Hematopoietic multipotent progenitor cell treated with erythropoietin and hydrocortisone succinate and interleukin-3 and kit ligand, for 8 days (in vitro differentiated cells): ENCODE results near the gene PSTPIP2.
"Not testable (repeated sequence)": the region's sequence is repeated elsewhere in the genome, so short reads cannot be mapped to it uniquely, and the experiment has no call there.

Experiments used
- DNase-seq: peaks from one replicate; pipeline ENCODE4 v3.0.0-alpha.2; 2015

PSTPIP2 gene, protein sequence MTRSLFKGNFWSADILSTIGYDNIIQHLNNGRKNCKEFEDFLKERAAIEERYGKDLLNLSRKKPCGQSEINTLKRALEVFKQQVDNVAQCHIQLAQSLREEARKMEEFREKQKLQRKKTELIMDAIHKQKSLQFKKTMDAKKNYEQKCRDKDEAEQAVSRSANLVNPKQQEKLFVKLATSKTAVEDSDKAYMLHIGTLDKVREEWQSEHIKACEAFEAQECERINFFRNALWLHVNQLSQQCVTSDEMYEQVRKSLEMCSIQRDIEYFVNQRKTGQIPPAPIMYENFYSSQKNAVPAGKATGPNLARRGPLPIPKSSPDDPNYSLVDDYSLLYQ

DNA sequence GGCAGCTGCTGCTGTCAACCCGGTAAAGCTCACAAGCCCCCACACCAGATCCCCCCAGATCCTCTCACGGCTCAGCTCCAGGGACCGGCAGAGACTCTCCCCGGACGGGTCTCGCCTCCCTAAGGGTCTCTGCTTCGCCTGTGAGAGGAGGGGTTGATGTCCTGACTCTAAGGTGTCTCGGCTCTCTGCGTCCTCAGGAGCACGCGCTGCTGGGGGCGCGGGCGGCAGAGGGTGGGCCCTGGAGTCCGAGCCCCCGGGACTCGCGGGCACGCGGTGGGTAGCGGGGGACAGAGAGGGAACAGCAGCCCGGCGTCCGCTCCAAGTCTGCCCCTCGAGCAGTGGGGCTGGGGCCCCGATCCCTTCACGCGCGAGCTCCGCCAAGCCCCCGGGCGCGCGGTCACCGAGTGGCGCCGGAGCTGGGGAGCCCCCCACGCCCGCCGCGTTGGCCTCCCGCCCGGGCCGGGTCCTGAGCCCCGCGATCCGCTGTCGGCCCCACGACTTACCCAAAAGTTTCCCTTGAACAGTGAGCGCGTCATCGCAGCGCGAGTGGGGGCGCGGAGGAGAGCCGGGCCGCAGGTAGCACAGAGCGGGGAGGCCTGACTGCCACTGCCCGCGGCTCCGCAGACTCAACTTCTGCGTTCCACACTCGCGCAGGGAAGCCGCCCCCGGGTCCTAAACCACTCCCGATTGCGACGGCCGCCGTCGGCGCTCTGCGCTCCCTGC is at the start of gene PSTPIP2:
Gene PSTPIP2, minus strand, starts transcription at position 608 of the 723 bp plus-strand sequence. Its CDS starts 72 bp downstream, at position 536.
- DNase-seq: peak; percentile 68

DNA sequence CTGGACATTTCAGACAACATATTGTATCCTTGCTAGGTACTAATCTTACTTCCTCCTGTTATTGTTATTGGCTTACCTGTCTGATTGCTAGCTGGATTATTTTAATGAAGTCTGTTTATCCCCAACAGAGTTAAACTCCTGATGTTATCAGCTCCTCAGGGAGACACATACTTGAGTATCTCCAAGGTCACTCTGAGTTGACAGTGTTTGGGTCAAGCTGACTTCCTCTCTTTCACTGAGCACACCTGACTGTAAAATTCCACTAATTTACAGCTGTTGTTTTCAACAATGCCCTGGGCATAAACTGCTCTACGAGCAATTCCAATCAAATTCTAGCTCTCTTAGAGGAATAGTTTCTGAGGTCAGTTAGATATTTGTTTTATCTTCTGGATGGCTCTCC is 41.7 kb upstream of the PSTPIP2 start:
- DNase-seq: no peak

DNA sequence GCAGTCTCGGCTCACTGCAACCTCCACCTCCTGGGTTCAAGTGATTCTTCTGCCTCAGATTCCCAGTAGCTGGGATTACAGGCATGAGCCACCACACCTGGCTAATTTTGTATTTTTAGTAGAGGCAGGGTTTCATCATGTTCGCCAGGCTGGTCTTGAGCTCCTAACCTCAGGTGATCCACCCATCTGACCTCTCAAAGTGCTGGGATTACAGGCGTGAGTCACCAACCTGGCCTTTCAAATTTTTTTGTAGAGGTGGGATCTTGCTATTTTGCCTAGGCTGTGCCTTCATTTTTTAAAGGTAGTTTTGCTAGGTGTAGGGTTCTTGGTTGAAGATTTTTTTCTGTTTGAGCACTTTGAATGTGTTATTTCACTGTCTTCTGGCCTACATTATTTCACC is 38.3 kb upstream of the PSTPIP2 start:
- no peak for DNase-seq

DNA sequence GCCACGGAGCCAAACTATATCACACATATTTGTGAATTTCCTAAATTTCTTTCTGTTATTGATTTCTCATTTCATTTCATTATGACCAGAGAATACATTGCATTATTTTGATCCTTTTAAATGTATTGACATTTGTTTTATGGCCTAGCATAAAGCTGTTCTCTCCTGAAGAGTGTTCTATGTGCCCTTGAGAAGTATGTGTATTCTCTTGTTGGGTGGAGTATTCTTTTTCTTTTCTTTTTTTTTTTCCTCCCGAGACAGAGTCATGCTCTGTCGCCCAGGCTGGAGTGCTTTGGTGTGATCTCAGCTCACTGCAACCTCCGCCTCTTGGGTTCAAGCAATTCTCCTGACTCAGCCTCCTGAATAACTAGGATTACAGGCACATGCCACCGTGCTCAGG is 37.3 kb upstream of the PSTPIP2 start:
- DNase-seq: no peak

DNA sequence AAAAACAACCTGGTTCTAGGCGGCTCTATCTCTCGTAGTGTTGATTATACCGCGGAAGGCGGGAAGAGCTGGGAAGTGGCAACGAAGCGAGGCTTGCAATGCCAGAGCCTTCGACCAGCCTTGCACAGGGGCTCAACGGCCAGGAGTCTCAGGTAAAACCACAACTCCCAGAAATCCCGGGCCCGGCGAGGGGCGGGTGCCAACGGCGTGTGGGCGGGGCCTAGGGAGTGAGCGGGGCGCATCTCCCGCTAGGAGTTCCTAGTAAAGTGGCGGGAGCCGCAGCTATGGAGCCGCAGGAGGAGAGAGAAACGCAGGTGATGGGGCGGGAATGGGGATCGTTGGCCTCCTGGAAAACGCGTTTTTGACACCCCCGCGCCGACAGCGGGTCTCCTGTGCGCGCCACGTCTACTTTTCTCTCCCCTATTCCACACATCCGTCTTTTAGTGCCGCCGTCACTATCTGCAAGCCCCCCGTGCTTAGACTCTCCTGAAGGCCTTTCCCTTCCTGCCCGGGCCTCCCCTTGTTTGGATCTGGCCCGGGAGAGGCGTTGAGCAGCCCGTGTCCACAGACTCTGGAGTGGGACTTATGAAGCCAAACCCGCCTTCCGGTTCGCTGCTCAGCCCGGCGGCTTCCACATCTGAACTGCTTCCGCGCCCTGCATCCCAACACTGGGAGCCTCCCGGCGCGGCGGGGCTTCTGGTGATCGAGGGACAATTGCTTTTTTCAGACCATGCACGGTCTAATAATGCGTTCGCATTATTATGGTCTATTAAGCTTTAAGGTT is 32.3 kb upstream of the PSTPIP2 start, which contains the start of gene HAUS1:
Gene HAUS1, plus strand, starts transcription at position 258 of the 784 bp plus-strand sequence. Its CDS starts 27 bp downstream, at position 285.
- DNase-seq: peak; percentile 95

DNA sequence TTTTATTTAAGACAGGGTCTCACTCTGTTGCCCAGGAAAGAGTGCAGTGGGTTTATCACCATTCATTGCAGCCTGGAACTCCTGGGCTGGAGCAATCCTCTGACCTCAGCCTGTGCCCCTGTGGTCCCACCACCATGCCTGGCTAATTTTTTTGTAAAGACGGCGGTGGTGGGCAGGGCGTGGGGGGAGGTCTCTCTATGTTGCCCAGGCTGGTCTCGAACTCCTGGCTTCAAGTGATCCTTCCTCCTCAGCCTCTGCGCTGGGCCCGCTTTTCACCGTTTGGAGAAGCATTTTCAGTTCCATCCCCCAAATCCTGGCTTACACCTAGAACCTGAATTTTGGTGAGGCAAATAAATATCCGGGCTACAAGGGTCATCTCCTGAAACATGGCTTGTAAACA is 27.4 kb upstream of the PSTPIP2 start:
- DNase-seq: no peak

DNA sequence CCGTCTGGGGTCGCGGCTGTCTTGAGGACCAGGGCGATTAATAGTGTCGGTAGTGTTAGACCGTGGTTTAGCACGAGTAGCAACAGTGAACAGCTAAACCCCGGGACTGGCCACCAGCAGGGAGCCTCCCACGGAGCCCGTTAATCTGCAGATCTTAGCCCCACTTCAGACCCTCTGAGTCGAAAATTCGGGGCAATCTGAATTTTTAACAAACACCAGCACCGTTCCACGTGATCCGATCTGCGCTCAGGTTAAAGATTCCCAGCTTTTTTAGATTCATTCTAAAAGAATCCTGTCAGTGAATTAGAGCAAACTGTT is 26.5 kb upstream of the PSTPIP2 start:
- DNase-seq: no peak

DNA sequence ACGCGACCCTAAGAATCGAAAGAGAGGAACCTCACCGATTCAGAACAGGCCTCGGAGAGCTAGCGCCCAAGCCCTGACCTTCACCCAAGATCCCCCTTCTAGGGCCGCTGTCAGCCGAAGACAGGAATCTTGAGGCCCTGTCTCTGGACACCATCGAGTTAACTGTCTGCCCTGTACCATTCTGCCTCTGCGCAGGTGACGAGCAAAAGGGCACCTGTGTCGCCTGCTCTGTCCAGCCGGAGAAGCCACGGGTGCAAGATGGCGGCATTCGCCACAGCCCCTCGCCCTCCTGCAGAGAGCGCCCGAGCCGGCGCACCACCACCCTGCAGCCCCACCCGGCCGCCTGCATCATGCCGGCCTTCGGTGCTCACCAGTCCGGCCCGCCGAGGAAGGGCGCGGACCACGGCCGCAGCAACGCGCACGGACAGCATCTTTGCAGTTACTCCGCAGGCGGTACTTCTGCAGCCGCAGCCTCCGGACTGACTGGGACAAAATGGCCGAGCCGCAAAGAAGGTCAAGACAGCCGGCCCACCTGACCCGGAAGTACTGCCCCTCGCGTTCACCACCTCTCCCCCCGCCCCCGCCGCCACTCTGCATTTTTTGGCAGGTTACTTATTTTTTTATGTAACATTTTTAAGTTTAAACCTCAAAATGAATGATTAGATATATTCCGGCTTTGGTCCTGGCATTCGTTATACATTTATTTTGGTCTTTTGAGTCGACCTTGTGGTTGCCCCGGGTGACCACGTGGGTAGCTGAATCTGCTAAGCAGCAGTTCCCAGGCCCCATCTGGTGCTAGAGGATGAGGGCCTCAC is 25.9 kb upstream of the PSTPIP2 start, which contains the start of gene ATP5F1A:
Gene ATP5F1A, minus strand, starts transcription at position 496 of the 815 bp plus-strand sequence. Its CDS starts 65 bp downstream, at position 431.
- peak; percentile 87 for DNase-seq

DNA sequence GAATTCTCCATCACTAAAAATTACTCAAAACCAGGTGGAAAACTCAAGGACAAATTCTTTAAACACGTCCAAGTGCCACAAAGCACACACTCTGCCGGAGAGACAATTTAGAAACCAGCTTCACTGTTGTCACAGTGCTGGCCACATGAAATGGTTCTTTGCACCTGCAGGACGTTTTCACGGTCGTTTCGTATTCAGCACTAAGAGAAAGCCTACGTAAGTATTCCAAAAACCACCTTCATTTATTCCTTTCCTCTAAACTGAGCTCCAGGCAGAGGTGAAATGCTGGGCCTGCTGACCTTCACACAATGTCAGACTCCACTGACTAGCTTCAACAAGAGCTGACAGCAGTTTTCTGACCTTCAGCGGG is 25.4 kb upstream of the PSTPIP2 start:
- DNase-seq: no peak

DNA sequence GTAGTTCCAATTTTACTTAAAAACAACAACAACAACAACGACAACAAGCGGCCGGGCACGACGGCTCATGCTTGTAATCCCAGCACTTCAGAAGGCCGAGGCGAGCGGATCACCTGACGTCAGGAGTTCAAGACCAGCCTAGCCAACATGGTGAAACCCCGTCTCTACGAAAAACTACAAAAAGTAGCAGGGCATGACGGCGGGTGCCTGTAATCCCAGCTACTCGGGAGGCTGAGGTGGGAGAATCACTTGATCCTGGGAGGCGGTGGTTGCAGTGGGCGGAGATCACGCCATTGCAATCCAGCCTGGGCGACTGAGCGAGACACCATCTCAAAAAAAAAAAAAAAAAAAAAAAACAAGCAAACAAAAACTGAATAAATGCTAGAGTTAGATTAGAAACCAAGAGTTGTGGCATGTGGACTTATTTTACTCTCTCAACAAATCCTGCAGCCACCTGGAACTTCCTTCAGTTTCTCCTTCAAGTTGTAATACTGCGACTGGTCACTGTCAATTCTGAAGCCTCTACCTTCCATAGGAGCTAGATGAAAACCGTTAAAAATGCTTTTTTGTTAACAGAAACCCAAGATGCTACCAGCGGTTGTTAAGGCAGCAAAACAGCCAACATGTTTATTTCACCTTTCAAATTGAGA is 24.7 kb upstream of the PSTPIP2 start:
- peak; percentile 37 for DNase-seq

DNA sequence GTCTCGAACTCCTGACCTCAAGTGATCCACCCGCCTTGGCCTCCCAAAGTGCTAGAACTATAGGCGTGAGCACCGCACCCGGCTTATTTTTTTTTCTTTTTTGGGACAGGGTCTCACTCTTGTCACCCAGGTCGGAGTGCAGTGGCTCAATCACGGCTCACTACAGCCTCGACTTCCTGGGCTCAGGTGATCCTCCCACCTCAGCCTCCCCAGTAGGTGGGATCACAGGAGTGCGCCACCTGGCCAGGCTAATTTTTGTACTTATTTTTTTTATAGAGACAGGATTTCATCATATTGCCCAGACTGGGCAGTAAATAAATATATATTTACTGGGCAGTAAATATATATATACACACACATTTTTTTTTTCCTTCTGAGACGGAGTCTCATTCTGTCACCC is 23.5 kb upstream of the PSTPIP2 start:
- DNase-seq: no peak

DNA sequence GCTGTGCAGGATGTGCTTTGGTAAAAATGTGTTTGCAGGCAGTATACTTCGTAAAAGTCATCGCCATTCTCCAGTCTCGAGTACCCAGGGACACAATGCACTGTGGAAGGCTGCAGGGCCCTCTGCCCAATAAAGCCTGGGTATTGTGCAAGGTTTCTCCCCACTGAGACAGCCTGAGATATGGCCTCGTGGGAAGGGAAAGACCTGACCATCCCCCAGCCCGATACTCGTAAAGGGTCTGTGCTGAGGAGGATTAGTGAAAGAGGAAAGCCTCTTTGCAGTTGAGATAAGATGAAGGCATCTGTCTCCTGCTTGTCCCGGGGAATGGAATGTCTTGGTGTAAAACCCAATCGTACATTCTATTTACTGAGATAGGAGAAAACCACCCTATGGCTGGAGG is 16.4 kb upstream of the PSTPIP2 start:
- not testable (repeated sequence) for DNase-seq

DNA sequence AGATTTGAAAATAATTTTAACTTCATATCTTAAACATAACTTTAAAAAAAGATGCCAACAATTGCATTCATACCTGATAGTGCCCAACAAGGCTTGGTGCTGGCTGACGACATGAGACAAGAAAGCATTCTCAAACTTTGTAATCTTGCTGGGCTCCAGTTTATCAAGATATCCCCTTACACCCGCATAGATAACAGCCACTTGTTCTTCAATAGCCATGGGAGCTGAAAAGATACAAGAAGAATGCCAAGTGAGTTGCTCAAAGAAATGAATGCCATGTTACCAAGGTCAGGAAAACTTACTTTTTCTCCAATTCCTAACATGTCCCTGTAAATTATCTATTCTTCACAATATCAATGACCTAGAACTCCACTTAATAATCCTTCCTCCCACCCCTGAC is 12.4 kb upstream of the PSTPIP2 start:
- DNase-seq: no peak

DNA sequence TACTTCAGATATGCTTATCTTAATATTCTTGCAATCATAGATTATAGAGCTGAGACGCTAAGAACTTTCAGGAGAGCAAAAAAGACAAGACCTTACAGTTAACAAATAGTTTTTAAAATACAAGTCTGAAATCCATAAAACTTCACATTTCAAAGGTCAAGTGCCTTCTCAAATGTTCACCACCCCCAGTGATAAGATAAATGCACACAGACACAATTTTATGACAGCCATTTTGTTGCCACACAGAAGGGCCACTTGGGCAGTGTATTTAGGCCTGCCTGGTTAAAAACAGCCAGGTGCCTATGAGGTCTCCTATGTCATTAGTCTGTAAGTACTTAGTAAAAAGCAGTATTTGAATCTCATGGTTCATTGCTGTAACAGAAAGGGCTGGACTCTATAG is 8.1 kb upstream of the PSTPIP2 start:
- no peak for DNase-seq

DNA sequence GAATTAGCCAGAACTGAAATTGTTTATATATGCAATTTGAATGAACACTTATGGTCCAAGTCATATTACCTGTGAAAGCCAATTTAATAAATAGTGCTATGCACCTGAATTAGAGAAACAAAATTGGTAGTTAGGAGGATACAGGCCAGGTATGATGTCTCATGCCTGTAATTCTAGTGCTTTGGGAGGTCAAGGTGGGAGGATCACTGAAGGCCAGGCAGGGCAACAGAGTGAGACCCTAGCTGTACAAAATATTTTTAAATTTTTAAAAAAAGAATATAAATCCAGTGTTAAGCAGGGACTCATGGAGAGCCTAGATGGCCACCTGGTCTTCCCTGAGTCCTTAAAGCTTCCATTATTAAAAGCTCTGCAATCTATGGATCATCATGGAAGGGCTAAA is 7.3 kb upstream of the PSTPIP2 start:
- DNase-seq: no peak

DNA sequence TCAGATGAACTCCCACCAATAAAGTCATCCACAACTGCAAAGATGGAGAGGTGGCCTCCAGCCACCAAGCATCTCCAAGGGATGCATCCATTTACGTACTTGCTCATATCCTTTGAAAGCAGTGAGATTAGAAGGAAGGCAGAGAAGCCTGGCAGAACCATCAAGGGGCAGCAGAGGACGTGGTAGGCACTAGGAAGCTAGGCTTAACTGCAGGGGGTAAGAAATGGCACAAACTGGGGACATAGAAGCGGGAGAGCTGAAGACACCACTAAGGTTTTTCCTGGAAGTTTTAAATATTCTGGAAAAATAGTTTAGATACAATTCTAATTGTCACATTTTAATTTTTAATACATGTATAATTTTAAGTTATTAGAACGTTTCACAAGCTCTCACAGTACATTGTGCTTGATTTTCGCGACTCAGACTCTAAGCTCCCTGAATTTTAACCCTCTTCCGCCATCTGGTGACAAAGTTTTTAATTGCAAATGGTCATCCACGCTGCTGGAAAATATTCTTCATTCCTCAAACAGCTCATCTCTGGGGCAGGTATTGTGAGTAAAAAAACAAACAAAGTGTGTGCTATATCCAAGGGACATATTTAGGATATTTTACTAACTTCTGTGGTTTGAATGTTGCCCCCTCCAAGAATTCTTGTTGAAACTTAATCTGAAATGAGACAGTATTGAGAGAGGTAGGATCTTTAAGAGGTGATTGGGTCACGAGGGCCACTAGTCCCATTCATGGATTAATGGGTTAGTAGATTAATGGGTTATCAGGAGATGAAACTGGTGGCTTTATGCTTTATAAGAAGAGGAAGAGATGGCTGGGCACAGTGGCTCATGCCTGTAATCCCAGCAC is 1.6 kb upstream of the PSTPIP2 start:
- DNase-seq: peak; percentile 87

DNA sequence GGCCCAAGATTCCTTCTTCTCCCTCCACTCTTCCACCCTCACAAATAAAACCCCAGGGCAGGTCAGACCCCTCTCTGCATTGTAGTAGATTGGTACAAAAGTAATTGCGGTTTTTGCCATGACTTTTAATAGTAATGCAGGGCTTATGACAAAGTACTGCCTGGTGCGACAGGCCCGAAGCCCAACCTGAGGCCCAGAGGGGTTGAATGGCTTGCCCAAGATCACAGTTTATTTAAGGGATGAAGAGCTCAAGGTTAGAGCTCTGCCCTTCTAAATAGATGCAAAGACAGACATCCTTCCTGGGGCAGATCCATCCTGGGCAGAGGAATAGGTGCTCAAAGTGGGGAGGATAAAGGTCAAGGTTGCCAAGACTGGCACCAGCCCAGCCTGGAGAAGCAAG is 899 bp upstream of the PSTPIP2 start:
- DNase-seq: no peak

DNA sequence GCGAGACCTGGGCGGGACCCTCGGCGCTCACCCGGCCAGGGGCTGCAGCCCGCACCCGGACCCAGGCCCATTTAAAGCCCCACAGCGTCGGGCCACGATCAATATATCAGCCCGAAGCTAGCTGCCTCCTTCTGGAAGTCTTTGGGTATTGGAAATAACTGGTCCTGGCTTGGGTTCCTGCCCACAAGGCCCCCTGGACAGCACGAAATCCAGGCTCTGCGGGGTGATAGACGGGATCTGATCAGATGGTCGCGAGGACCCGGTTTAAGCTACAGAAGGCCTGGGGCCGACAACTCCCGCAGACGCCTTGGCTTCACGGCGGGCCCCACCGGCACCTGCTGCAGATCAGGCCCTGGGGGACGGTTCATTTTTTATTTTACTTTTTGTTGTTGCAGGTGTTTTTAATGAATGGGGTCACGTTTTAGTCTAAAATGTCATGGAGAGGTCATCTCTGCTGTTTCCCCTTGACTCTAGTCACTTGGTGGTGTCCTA is 362 bp upstream of the PSTPIP2 start:
- DNase-seq: no peak

DNA sequence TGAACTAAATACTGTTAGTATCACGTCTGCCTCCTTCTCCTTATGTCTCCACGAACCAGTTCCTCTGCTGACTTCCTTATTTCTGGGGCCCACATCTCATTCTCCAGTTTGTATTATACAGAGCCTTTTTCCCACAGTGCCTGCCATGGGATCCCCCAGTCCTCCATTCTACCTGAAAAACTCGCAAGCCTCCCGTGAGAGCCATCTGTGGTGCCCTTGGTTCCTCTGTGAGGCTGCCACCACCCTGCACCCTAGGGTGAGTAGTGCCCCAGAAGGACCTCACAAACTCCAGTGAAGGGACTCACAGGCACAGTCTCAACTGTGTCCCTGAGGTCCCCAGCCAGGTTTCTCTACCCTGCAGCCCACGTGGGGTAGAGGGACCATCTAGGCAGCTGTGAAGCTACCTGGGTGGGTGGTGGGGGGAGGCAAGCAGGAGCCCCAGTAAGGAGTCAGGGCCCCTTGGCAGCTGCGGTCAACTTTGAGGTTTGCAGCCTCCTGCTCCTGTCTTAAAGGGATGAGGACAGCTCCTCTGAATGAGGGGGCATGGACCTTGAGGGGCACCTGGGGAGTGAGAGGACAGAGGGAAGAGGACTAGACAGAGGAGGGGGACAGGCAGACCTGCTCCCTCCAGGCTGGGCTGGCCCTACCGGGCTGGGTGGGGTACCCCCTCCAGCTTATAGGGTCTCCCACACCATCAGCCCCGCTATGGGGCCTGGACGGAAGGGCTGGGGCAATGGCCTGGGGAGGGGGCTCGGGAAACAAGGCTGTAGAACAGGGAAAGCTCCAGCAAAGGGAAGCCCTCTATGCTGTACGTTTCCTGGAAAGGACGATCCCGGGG is 1.0 kb downstream of the PSTPIP2 start:
- DNase-seq: peak; percentile 53

DNA sequence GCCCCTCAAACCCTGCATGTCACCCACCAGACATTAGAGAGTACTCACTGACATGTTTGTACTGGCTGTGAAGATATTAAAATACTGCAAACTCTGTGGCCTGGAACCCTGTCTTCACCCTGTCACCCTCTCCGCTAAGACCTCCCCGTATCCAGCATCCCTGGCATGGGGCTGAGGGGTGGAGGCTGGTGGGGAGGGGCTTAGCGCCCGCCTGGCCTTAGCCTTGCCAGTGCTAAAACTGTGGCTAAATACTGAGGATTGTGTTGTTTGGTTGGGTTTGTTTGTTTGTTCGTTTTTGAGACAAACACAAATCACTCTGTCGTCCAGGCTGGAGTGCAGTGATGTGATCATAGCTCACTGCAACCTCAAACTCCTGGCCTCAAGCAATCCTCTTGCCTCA is 1.8 kb downstream of the PSTPIP2 start:
- no peak for DNase-seq
